Uterus (tissue), 2 donors: ENCODE results near the gene CLMN.

Source experiments
- POLR2A ChIP-seq, 2 donors: fragments of 450-650 bp; IDR thresholded peaks; one replicate each; pipeline ENCODE4 v1.6.1; 2016; ENCODE audit warnings: antibody characterized with exemption in 2 of 2, mild to moderate bottlenecking in 1 of 2, moderate library complexity in 1 of 2
- TF ChIP-seq, protein P1 (sequence below), 4 experiments: fragments of 200-600 bp in 2 of 4; fragments of 450-650 bp in 2 of 4; sonication (generic) in 2 of 4; IDR thresholded peaks; one replicate each; pipeline ENCODE4 v1.5.1; 2016 to 2019; ENCODE audit warnings: antibody characterized with exemption in 4 of 4, mild to moderate bottlenecking in 2 of 4, moderate library complexity in 1 of 4

- TF ChIP-seq, protein P1, sequence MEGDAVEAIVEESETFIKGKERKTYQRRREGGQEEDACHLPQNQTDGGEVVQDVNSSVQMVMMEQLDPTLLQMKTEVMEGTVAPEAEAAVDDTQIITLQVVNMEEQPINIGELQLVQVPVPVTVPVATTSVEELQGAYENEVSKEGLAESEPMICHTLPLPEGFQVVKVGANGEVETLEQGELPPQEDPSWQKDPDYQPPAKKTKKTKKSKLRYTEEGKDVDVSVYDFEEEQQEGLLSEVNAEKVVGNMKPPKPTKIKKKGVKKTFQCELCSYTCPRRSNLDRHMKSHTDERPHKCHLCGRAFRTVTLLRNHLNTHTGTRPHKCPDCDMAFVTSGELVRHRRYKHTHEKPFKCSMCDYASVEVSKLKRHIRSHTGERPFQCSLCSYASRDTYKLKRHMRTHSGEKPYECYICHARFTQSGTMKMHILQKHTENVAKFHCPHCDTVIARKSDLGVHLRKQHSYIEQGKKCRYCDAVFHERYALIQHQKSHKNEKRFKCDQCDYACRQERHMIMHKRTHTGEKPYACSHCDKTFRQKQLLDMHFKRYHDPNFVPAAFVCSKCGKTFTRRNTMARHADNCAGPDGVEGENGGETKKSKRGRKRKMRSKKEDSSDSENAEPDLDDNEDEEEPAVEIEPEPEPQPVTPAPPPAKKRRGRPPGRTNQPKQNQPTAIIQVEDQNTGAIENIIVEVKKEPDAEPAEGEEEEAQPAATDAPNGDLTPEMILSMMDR (IDR thresholded peaks at IDR 0.05), result no peak
- TF ChIP-seq POLR2A (IDR thresholded peaks at IDR 0.05), result no peak
These were observed 2.9 kb downstream of the CLMN start for GRCh38 chr14:95316821-95317220.
